ES-I3 (cell line): Measurements from ENCODE around the gene TTLL5.

Experiments used
- H3K36me3 ChIP-seq: 2 replicates; pipeline ENCODE4 v1.6.1; 2013; ENCODE audit warnings: mild to moderate bottlenecking, low read length, control low read depth, moderate library complexity; ENCODE audit not compliant: insufficient read depth
- H3K4me1 ChIP-seq: 2 replicates; pipeline ENCODE4 v1.6.1; 2013; ENCODE audit warnings: mild to moderate bottlenecking, control low read depth, low read length; ENCODE audit not compliant: insufficient read depth
- H3K9ac ChIP-seq: 2 replicates; pipeline ENCODE4 v1.6.1; 2013; ENCODE audit warnings: low read depth, mild to moderate bottlenecking, low read length, moderate library complexity
- H3K9me3 ChIP-seq: 2 replicates; pipeline ENCODE4 v1.6.1; 2013; ENCODE audit warnings: mild to moderate bottlenecking, low read length, moderate library complexity; ENCODE audit not compliant: control insufficient read depth, insufficient read depth

The TTLL5 gene

DNA sequence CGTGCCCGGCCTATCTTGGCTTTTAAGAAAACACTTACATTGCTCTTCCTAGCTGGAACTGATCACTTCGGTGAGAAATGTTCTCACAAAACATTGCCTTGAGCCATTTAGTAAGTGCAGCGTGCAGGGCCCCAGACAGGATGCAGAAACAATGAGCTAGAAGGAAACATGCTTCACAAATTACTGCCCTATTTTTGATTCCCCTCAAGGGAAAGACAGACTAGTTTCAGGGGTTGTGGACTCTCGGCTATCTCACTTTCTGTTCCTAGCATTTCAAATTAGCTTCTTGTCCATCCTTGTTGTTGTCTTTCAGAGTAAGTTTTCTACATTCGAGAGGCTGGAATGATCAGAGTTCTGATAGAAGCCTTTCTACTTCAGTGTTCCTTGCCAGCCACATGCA lies 299.2 kb downstream of the TTLL5 start:
- Histone ChIP-seq H3K36me3 (no peaks in the 10 kb centered on the region), H3K4me1 (no peaks in the 10 kb centered on the region), H3K9ac (no peak overlapping the region), H3K9me3 (no peaks in the 10 kb centered on the region)

DNA sequence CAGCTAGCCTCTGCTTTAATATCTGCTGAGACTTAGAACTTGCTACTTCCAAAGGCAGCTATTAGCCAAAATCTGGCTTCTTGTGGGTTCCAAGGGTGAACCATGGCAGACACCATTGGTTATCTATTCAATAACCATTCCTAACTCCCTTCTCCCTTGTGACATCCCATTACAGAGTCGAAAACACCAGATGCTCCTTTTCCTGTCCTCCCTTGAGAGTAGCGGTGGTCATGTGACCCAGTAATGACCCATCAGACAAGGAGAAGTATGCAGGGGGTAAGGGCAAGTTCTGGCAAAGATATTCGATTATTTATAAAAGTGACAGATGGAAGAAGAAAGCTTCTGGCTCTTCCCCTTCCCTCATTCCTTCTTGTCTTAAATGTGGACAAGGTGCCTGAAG lies 300.6 kb downstream of the TTLL5 start:
- Histone ChIP-seq H3K36me3 (no peaks in the 10 kb centered on the region), H3K9me3 (no peaks in the 10 kb centered on the region), H3K4me1 (no peaks in the 10 kb centered on the region), H3K9ac (no peak overlapping the region)

DNA sequence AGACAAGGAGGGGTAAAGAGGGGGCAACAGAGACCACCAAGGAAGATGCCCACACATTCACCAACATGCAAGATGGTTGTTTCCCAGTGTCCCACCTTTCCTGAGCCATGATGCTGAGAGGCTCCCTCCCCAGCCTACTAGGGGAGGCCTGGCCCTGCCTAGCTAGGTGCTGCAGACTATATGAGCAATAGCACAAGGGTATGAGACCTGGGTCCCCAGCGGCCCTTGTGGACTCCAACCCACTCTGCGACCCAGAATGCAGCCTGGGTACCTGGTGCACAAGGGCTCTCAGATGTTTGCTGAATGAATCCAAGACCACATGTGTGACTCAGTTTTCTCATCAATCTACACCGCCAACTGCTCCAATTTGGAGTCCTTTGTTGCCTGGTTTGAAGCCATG lies 306.8 kb downstream of the TTLL5 start:
- H3K9ac ChIP-seq: no peak overlapping the region
- no peaks in the 10 kb centered on the region for H3K36me3 ChIP-seq
- H3K4me1 ChIP-seq: no peaks in the 10 kb centered on the region; the same call in 1 of the 2 replicates
- H3K9me3 ChIP-seq: no peaks in the 10 kb centered on the region

DNA sequence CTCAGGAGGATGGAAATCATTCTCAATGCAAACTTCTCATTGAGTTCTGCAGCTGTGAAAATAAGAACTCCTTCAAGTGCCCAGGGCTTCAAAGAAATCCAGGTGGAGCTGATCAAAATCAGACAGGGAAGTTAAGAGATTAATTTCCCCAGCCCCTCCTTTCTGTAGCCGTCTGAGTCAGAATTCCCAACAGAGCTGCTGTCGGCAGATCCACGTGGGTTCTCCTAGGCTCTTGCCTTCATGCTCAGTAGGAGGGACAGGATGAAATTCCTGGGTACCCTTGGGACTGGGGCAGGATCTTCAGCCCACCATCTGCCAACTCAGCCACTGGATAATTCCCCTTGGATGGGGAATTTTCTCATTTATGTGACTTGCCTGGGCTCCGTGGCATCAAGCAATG lies 307.4 kb downstream of the TTLL5 start:
- H3K36me3 ChIP-seq: no peaks in the 10 kb centered on the region
- no peaks in the 10 kb centered on the region for H3K9me3 ChIP-seq
- H3K9ac ChIP-seq: no peak overlapping the region
- no peaks in the 10 kb centered on the region; the same call in 1 of the 2 replicates for H3K4me1 ChIP-seq

DNA sequence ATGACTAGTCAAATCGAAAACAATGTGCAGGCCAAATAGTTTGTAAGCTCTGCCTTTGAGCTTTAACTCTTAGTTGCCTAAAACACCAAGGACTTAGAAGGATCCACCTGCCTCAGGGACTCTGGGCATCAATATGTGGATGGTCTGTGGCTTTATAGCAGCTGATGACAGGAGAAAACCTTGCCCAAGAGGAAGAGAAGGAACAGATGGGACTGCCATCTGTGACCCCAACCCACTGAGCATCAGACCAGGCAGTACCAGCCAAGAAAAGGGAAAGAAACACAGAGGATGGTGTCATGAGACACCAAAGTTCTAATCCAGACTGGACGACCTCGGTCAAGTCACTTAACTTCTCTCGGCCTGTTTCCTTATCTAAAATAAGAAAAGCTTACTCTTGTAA lies 308.1 kb downstream of the TTLL5 start:
- H3K4me1 ChIP-seq: no peaks in the 10 kb centered on the region; the same call in 1 of the 2 replicates

DNA sequence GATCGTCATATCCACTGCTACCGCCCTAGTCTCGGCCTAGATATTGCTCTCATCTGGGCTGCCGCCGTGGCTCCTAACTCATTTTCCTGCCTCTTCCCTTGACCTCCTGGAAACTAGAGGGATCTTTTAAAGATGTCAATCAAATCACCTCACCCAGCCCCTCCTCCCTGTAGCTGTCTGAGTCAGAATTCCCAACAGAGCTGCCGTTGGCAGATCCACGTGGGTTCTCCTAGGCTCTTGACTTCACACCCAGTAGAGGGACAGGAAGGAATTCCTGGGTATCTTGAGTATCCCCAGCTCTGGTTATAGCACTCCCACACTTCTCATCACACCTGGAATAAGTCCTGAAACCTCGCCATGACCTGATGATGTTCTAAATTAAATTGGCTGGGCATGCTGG lies 308.8 kb downstream of the TTLL5 start:
- no peaks in the 10 kb centered on the region for H3K36me3 ChIP-seq
- H3K4me1 ChIP-seq: no peaks in the 10 kb centered on the region; the same call in 1 of the 2 replicates
- H3K9me3 ChIP-seq: no peaks in the 10 kb centered on the region
- no peak overlapping the region for H3K9ac ChIP-seq

More for the DNA sequence above, 308.1 kb downstream of the TTLL5 start:
- H3K9ac ChIP-seq: no peak overlapping the region
- H3K9me3 ChIP-seq: no peaks in the 10 kb centered on the region
- H3K36me3 ChIP-seq: no peaks in the 10 kb centered on the region

DNA sequence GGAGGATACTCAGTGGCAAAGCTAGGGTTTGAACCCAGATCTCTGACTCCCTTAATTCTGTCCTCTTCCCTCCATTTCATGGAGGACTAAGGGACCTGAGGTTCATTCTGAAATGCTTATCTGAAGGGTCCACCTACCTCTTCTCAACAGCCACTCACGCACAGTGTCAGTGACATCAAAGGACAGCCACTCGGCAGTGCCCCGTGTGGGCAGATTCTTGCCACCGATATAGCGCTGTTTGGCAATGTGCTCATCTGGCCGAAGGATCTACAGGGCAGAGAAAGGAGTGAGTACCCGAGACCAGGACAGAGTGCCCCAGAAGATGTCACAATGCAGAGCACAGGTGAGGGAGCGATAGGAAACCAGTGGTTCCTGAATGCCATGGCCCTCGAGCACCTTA lies 309.9 kb downstream of the TTLL5 start:
- Histone ChIP-seq H3K36me3 (no peaks in the 10 kb centered on the region), H3K9me3 (no peaks in the 10 kb centered on the region)

DNA sequence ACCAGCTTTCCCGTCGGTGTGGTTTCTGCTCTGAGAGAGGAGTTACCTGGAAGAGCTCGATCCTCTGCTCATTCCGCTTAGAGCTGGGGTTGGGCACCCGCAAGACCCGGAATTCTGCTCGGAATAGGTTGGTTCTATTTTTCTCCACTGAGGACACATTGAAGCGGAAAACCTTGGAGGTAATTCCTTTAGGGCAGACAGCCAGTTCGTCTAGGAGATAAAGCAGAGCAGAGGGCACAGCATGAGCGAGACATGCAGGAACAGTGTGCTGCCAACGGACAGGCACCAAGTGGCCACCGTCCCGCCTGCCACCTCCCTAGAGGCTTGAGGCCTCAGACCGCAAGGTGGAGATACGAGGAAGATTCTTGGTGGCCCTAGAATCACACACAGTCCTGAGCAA lies 310.5 kb downstream of the TTLL5 start:
- peaks cover 1% of the 10 kb centered on the region; the same call in 1 of the 2 replicates for H3K4me1 ChIP-seq
- no peaks in the 10 kb centered on the region for H3K9me3 ChIP-seq
- no peaks in the 10 kb centered on the region for H3K36me3 ChIP-seq
- H3K9ac ChIP-seq: no peak overlapping the region

More for the DNA sequence above, 309.9 kb downstream of the TTLL5 start:
- no peaks in the 10 kb centered on the region; the same call in 1 of the 2 replicates for H3K4me1 ChIP-seq
- no peak overlapping the region for H3K9ac ChIP-seq

DNA sequence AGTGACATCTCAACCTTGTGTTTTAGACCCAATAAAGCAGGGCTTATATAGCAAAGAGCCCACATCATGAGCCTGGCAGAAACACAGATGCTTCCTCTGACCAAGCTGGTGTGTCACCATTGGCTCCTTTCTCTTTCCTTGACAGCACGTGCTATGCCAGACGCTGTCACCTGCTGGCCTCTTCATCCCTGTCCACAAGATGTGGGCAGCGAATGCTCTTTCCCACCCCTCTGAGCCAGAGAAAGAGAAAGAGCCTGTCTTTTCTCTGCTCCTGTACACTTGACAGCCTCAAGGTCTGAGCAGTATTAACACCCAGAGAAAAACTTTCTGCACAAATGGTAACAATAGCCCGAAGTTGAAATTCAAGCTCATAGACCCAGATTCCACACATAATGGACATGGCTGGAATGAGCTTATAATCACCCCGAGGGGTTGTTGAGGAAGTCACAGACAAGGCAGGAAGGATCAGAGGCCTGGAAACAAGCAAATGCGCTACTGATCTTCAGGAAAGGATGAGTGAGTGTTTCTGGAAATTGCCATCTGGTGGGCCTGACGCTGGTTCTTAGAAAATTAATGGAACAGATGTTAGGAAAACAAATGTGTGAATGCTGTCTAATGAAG lies 311.9 kb downstream of the TTLL5 start:
- Histone ChIP-seq H3K4me1 (peaks cover 11% of the 10 kb centered on the region; the same call in 1 of the 2 replicates), H3K9me3 (no peaks in the 10 kb centered on the region), H3K9ac (no peak overlapping the region), H3K36me3 (no peaks in the 10 kb centered on the region)

DNA sequence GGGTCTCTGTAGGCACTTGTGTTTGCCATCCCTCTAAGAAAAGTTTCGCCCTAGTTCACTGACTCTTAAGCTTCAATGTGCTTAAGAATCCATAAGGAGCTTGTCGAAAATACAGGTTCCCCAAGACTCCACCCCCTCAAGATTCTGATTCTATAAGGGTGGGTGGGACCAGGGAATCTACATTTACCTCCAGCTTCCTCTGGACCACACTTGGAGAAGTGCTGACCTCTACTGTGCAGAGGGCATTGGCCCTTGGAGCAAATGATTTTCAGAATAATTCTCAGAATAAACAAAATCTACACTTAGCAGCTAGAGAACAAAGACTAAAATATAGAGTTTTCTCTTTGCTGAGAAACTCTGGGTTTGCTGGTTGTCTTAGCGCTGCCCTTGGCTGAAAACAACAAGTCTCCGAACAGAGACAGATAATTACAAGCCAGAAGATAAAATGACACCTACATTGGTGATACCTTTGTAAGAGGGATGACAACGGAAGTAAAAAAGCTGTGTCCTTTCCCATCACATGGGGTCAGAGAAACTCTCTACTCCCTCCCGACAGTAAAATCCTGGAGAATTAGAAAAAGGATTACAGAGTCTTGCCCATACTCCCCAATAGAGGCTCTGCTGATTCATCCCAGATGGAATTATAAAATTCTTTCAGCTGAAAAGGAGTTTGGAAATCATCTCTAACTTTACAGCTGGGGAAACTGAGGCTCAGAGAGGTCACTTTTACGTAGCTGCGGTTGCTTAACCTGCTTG lies 316.0 kb downstream of the TTLL5 start:
- Histone ChIP-seq H3K36me3 (no peaks in the 10 kb centered on the region), H3K9ac (no peak overlapping the region), H3K4me1 (peaks cover 14% of the 10 kb centered on the region; the same call in 1 of the 2 replicates), H3K9me3 (no peaks in the 10 kb centered on the region)

DNA sequence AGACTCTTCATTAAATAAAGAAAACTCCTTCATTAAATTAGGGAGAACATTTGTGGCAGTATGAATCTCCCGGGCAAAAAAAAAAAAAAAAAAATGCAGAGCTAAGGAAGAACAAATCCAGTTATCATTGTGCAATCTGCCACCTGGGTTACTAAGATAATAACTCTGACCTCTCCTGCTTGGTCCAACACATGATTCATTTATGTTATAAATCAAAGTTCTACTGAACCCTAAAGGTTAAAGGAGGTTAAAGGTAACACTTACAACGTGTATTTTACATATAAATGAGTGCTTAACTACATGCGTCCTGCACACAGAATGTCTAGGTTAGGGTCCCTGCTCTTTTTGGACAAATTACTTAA lies 316.5 kb downstream of the TTLL5 start:
- Histone ChIP-seq H3K36me3 (no peaks in the 10 kb centered on the region), H3K9ac (no peak overlapping the region), H3K4me1 (peaks cover 14% of the 10 kb centered on the region; the same call in 1 of the 2 replicates), H3K9me3 (no peaks in the 10 kb centered on the region)

DNA sequence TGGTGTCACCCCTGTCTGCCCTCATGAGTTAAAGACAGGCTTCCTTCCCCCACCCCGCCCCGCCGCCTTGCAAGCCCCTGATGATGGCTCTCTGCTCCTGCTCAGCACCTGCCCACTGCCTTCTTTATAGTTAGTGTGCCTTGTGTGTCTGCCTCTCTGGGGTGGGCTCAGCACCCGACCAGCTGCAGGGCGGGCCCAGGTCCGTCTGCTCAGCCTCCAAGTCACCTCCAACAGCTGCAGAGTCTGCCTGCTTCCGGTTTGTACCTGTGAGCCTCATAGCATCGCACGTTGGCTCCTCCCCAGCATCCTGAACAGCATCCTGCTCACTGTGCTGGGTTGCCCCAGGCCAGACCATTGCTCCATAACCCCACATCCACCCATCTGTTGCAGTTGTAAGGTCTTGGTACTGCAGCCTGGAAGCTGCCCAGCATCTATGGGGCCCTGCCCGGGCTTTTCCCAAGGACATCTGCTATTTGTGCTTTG lies 317.2 kb downstream of the TTLL5 start:
- H3K36me3 ChIP-seq: no peaks in the 10 kb centered on the region
- no peaks in the 10 kb centered on the region for H3K9me3 ChIP-seq
- H3K9ac ChIP-seq: no peak overlapping the region
- peaks cover 18% of the 10 kb centered on the region; the same call in 1 of the 2 replicates for H3K4me1 ChIP-seq

DNA sequence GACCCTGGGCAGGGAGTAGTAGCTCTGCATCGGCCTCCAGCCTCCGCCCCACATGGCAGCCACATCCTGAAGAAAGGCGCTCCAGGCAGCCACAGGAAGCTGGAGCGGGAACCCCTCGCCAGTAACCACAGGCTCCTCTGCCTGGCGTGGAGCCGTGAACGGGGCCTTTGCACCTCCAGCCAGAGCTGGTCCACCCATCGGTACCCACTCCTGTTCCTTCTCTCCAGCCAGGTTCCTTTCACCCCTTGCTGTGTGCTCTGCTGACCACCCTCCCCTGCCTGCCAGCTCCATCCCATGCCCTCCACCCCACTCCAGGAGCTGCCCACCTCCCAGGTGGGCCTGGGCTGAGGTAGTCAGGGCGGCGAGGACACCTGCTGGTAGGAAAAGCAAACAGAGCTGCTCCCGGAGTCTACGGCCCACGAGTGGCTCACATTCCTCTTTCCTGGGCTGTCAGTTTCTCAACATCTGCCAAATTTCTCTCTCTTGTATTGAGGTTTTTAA lies 318.1 kb downstream of the TTLL5 start:
- no peak overlapping the region for H3K9ac ChIP-seq
- peaks cover 18% of the 10 kb centered on the region; the same call in 1 of the 2 replicates for H3K4me1 ChIP-seq
- no peaks in the 10 kb centered on the region for H3K36me3 ChIP-seq
- H3K9me3 ChIP-seq: no peaks in the 10 kb centered on the region

DNA sequence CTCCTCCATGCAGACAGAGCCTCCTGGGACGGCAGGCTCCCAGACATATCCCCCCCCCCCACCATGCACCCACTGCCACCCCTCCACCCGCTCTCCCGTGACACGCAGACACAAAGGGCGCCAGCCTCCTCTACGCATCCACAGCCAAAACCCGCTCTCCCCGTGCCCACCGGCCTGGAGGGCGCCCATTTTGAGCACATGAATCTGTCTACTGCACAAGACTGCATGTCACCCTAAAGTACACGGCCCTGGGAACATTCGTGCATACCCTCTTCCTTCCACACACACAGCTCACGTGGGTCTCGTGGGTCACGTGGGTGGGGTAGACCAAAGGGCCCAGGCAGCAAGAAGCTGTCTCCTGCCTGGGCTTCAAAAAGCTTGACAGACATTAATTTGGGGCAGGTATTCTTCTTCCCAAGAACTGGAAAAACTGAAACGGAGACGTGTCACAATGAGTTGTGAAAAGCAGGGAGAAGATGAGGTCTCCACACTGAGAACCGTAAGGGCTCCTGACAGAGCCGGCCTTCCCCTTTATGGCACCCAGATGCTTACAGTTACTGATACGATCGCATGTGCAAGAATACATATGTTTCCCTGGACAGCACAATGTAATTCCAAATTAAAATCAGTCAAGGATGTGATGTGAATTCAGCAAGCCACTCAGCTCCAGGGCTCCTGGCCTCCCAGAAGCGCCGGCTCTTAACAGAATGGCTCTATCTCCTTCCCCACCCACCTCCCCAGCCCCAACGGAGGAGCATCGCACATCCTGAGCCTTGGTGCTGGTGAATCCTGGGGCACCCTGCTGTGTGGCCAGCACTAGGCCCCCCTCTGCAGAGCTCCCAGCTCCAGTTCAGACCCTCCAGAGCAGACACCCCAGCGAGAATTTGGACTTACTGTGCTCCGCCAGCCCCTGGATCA lies 318.9 kb downstream of the TTLL5 start:
- Histone ChIP-seq H3K36me3 (no peaks in the 10 kb centered on the region), H3K9me3 (no peaks in the 10 kb centered on the region), H3K9ac (no peak overlapping the region), H3K4me1 (peaks cover 18% of the 10 kb centered on the region; the same call in 1 of the 2 replicates)
